ENCODE data around the gene FEM1C. TPM values are rescaled to one million over a fixed set of nuclear protein-coding genes. Genes with fewer than 3 reads are reported as not detected.

Gene FEM1C
- total and polyA plus RNA-seq, 9 of the 15 experiments (the other 6 are each of a cell fraction or from before 2014, with no cell fraction given): 1.4 to 9.3 (median 4.3) TPM

DNA sequence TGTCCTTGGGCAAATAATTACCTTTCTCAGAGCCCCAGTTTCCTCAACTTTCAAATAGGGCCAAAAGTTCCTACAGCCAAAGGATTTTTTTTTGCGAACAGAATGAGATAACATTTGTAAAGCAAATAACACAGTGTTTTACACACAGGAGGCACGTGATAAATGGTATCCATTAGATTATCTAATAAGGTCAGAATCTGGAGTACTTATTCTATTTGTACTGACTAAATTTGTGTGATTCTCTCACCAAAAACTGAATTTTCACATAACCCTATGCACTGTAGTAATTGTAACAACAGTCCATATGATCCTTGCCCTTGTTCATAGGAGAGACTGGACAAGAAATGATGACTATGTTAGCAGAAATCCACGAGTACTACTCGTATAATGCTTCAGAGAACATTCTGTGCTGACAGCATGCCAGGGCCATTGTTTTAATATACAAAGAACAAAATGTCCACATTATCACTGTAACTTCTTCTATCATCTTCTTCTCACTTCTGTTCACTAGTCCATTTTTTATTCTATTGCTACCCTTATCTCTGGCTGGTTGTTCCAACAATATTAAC lies 13.9 kb upstream of the FEM1C start (continued):
- TF ChIP-seq, protein P1, sequence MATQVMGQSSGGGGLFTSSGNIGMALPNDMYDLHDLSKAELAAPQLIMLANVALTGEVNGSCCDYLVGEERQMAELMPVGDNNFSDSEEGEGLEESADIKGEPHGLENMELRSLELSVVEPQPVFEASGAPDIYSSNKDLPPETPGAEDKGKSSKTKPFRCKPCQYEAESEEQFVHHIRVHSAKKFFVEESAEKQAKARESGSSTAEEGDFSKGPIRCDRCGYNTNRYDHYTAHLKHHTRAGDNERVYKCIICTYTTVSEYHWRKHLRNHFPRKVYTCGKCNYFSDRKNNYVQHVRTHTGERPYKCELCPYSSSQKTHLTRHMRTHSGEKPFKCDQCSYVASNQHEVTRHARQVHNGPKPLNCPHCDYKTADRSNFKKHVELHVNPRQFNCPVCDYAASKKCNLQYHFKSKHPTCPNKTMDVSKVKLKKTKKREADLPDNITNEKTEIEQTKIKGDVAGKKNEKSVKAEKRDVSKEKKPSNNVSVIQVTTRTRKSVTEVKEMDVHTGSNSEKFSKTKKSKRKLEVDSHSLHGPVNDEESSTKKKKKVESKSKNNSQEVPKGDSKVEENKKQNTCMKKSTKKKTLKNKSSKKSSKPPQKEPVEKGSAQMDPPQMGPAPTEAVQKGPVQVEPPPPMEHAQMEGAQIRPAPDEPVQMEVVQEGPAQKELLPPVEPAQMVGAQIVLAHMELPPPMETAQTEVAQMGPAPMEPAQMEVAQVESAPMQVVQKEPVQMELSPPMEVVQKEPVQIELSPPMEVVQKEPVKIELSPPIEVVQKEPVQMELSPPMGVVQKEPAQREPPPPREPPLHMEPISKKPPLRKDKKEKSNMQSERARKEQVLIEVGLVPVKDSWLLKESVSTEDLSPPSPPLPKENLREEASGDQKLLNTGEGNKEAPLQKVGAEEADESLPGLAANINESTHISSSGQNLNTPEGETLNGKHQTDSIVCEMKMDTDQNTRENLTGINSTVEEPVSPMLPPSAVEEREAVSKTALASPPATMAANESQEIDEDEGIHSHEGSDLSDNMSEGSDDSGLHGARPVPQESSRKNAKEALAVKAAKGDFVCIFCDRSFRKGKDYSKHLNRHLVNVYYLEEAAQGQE (IDR thresholded peaks at IDR 0.05; ENCODE audit: borderline replicate concordance): no peak
- TF ChIP-seq, protein P1 (CRISPR knock-in tag; IDR thresholded peaks at IDR 0.05; ENCODE audit: low read depth): no peak
- TF ChIP-seq CBX1 (IDR thresholded peaks at IDR 0.05; ENCODE audit: low read depth) (no peak), VEZF1 (CRISPR knock-in tag; IDR thresholded peaks at IDR 0.05) (no peak), NFE2 (IDR thresholded peaks at IDR 0.05; ENCODE audit: low read depth) (no peak), MEF2A (IDR thresholded peaks at IDR 0.05; ENCODE audit: control insufficient read depth, low read depth, low read length) (no peak), SP2 (IDR thresholded peaks at IDR 0.05; ENCODE audit: extremely low read depth, low read depth, low read length, poor library complexity, severe bottlenecking) (no peak)
- TF ChIP-seq, protein P2, sequence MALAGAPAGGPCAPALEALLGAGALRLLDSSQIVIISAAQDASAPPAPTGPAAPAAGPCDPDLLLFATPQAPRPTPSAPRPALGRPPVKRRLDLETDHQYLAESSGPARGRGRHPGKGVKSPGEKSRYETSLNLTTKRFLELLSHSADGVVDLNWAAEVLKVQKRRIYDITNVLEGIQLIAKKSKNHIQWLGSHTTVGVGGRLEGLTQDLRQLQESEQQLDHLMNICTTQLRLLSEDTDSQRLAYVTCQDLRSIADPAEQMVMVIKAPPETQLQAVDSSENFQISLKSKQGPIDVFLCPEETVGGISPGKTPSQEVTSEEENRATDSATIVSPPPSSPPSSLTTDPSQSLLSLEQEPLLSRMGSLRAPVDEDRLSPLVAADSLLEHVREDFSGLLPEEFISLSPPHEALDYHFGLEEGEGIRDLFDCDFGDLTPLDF (CRISPR knock-in tag; IDR thresholded peaks at IDR 0.05): no peak
